Erythroblast (primary cell): ENCODE measurements around the gene MAP4K1.

Experiments used
- GATA1 ChIP-seq: IDR thresholded peaks from 2 replicates; pipeline ENCODE4 v1.6.1; 2011; ENCODE audit warnings: low read depth, mild to moderate bottlenecking, control low read depth, low read length, moderate library complexity
- POLR2A ChIP-seq: IDR thresholded peaks from 2 replicates; pipeline ENCODE4 v1.6.1; 2011; ENCODE audit warnings: mild to moderate bottlenecking, low read length

DNA sequence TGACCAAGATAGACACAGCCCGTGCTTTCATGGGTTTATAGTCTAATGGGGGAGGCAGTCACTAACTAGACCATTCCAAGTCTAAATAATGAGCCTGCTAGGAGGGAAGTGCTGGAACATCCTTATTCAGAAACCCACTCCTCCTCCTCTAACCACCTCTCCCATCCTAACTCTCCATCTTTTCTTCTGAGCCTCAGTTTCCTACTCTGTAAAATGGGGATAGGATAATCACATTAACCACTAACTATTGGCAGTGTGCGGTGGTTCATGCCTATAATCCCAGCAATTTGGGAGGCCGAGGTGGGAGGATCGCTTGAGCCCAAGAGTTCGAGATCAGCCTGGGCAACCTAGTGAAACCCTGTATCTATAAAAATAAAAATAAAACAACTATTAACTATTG is 68.7 kb downstream of the MAP4K1 start:
- TF ChIP-seq POLR2A (no peak), GATA1 (no peak)
